Ovary (tissue), 9 donors: ENCODE measurements around the gene AKT3. TPM values are rescaled to one million over a fixed set of nuclear protein-coding genes. Genes with fewer than 3 reads are reported as not detected.

Experiments
- DNase-seq, 5 donors: peaks; one replicate each; pipeline ENCODE4 v3.0.0-alpha.2; 2019 to 2020
- H3K27ac ChIP-seq, 2 donors: fragments of 200-600 bp; one replicate each; pipeline versions ENCODE4 v1.5.1 to v1.8.0; 2019 to 2022
- H3K27me3 ChIP-seq: fragments of 200-600 bp; one replicate; pipeline ENCODE4 v1.8.0; 2022
- H3K36me3 ChIP-seq: fragments of 200-600 bp; sonication (generic); one replicate; pipeline ENCODE4 v1.5.1; 2019
- H3K4me1 ChIP-seq: one replicate; pipeline ENCODE4 v1.8.1; 2013; ENCODE audit warnings: mild to moderate bottlenecking, moderate library complexity; ENCODE audit not compliant: insufficient read depth
- H3K4me3 ChIP-seq: fragments of 200-600 bp; sonication (generic); one replicate; pipeline ENCODE4 v1.5.1; 2017
- H3K9me3 ChIP-seq, 2 donors: fragments of 200-600 bp in 1 of 2; sonication (generic) in 1 of 2; one replicate each; pipeline versions ENCODE4 v1.5.1 to v1.8.1; 2013 to 2019; ENCODE audit warnings: mild to moderate bottlenecking in 1 of 2, moderate library complexity in 1 of 2
- EP300 ChIP-seq: sonication (generic); formaldehyde crosslinking; IDR thresholded peaks from one replicate; pipeline ENCODE4 v1.6.1; 2017; ENCODE audit warnings: antibody characterized with exemption
- POLR2A ChIP-seq: fragments of 450-650 bp; IDR thresholded peaks from one replicate; pipeline ENCODE4 v1.6.1; 2017; ENCODE audit warnings: antibody characterized with exemption, mild to moderate bottlenecking, moderate library complexity
- WGBS, 3 donors: extraction: QIAGEN DNeasy Blood & Tissue Kit in 1 of 3; methylation state at CpG; one replicate each; pipeline versions ENCODE4 v1.1.5 to v1.1.7; 2013 to 2017; 5-methylcytosine and 5-hydroxymethylcytosine counted together
- intact Hi-C, 4 donors: fragments of 100-400 bp; cut with DNase I; formaldehyde crosslinking; loops; one replicate each; pipeline versions ENCODE4 v1.11.0 to v1.15.1; 2022 to 2023
- polyA plus RNA-seq, 2 donors: library from polyadenylated mRNA; stranded (reverse); fragments of 200-250 nt in 1 of 2; fragments of 350-450 nt in 1 of 2; fragmentation: Illumina TruSeq in 1 of 2; extraction: RNeasy Lipid Tissue Mini Kit (QIAGEN cat#74804) in 1 of 2; gene quantifications; one replicate each; pipeline ENCODE4 v1.2.3, GENCODE V29; 2013 to 2014
- total RNA-seq, 7 donors: library from RNA; depleted of rRNA in 2 of 7; stranded (reverse); fragments of >200 nt in 2 of 7; fragmentation: NEBNext Ultra II Directional in 3 of 7; extraction: Animal tissue kit (Norgen Biotek cat#: 25700) in 3 of 7; gene quantifications; one replicate each; pipeline versions ENCODE4 v1.1.0 to v1.2.4, GENCODE V29; 2016 to 2023
- TF ChIP-seq, protein P1 (sequence below), 3 donors: fragments of 450-650 bp in 2 of 3; fragments of 200-600 bp in 1 of 3; IDR thresholded peaks; one replicate each; pipeline versions ENCODE4 v1.5.1 to v1.8.0; 2016 to 2022; ENCODE audit warnings: antibody characterized with exemption in 3 of 3, mild to moderate bottlenecking in 1 of 3
- donor health status: DM: no; HTN: no; CAD: no; lungs with moderate emphysema.
- donor health status: DM: no; HTN: no; CAD: no.
- donor health status: Bipolar disorder and iron deficiency.
- donor health status: DM: yes; HTN: yes; CAD: no.
- donor health status: DM: no; HTN: no; CAD: no.
- donor health status: DM: yes; HTN: yes; CAD: no.

Gene AKT3
- total and polyA plus RNA-seq, 9 donors = 27.2 to 202 (median 111) TPM

DNA sequence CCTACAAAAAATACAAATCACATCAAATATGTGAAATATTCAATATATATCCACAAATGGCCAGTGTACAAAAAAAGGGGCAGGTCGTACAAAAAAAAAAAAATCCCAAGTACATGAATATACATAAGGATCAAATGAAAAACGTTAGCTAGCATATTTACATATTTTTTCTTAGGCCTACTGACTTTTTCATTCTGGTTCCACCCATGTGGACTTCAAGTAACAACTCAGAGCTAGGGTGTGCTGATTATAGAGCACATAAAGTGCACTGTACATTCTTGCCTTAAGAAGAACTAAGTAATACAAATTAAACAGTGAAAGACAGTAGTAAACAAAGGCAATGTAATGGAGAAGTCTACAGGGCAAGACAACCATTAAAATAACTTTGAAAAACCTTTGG is 297.0 kb downstream of the AKT3 start:
- 43 to 51% (median 46%) methylated on average over 2 of the region's 2 CpGs for WGBS, 3 donors
- intact Hi-C loops = no loop called here

DNA sequence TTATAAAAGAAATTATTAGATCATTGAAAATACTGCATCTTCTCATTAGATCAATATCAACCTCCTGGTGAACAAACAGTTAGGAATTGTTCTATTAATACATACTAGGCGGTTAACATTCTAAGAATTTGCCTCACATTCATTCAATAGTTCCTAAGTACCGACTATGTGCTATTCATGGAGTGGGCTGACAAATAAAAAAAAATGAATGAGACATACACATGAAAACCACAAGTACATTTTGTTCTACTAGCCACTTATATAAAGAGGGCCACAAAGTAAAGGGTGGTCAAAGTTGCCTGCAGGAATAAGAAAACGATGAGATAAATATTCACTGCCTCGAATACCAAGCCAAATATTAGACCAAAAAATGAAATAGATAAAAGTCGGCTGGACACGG is 299.8 kb downstream of the AKT3 start:
- TF ChIP-seq, protein P1, sequence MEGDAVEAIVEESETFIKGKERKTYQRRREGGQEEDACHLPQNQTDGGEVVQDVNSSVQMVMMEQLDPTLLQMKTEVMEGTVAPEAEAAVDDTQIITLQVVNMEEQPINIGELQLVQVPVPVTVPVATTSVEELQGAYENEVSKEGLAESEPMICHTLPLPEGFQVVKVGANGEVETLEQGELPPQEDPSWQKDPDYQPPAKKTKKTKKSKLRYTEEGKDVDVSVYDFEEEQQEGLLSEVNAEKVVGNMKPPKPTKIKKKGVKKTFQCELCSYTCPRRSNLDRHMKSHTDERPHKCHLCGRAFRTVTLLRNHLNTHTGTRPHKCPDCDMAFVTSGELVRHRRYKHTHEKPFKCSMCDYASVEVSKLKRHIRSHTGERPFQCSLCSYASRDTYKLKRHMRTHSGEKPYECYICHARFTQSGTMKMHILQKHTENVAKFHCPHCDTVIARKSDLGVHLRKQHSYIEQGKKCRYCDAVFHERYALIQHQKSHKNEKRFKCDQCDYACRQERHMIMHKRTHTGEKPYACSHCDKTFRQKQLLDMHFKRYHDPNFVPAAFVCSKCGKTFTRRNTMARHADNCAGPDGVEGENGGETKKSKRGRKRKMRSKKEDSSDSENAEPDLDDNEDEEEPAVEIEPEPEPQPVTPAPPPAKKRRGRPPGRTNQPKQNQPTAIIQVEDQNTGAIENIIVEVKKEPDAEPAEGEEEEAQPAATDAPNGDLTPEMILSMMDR (IDR thresholded peaks at IDR 0.05) = no peak
- TF ChIP-seq EP300 (no peak), POLR2A (no peak)
- no peak overlapping the region for H3K4me3 ChIP-seq
- intact Hi-C loops = no loop called here
- no peaks in the 10 kb centered on the region for H3K36me3 ChIP-seq
- no peaks in the 10 kb centered on the region for H3K9me3 ChIP-seq
- DNase-seq = no peak
- H3K27me3 ChIP-seq = no peaks in the 10 kb centered on the region
- no peak overlapping the region for H3K27ac ChIP-seq
- WGBS, 3 donors = 85 to 90% (median 87%) methylated on average over 6 of the region's 6 CpGs
- no peaks in the 10 kb centered on the region for H3K4me1 ChIP-seq

More for the DNA sequence above, 297.0 kb downstream of the AKT3 start:
- Histone ChIP-seq H3K4me1 (no peaks in the 10 kb centered on the region), H3K27me3 (no peaks in the 10 kb centered on the region), H3K36me3 (no peaks in the 10 kb centered on the region), H3K27ac (no peak overlapping the region), H3K9me3 (no peaks in the 10 kb centered on the region), H3K4me3 (no peak overlapping the region)
- TF ChIP-seq EP300 (no peak), POLR2A (no peak)
- TF ChIP-seq, protein P1 (IDR thresholded peaks at IDR 0.05) = no peak
- no peak for DNase-seq

DNA sequence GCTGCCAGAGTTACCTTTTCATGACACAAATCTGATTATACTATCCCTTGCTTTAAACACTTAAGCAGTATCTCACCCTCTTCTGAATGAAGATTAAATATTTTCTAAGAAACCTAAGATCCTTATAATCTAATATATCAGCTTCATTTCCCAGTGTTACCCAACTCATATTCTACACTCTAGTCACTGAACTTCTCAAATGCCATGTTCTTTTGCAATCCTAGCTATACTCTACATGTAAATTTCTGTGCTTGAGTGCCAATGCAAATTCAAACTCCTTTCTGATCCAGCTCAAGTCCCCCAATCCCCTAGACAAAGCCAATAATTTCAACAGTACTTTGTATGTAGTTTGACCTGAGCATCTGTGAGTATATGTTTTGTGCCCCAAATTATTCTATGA is 300.3 kb downstream of the AKT3 start:
- Histone ChIP-seq H3K9me3 (no peaks in the 10 kb centered on the region), H3K27ac (no peak overlapping the region), H3K4me1 (no peaks in the 10 kb centered on the region), H3K36me3 (no peaks in the 10 kb centered on the region), H3K27me3 (no peaks in the 10 kb centered on the region), H3K4me3 (no peak overlapping the region)
- TF ChIP-seq, protein P1 (IDR thresholded peaks at IDR 0.05) = no peak
- intact Hi-C loops = no loop called here
- no peak for DNase-seq

DNA sequence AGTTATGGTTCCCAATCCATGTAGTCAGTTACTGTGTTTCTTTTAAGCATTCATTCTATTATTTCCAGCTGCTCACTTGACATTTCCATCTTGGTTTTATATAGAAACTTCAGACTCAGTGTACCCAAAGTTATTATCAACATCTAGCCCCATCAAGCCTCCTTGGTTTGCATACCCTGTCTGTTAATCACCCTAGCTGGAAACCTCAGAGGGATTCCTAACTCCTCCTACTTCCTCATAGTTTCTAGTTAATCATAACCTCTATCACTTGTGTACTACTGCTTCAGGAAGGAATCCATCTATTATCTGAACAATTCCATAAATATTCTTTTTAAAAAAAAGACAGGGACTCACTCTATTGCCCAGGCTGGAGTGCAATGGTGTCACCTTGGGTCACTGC is 300.9 kb downstream of the AKT3 start:
- Histone ChIP-seq H3K9me3 (no peaks in the 10 kb centered on the region), H3K27ac (no peak overlapping the region), H3K4me1 (no peaks in the 10 kb centered on the region), H3K27me3 (no peaks in the 10 kb centered on the region), H3K4me3 (no peak overlapping the region), H3K36me3 (no peaks in the 10 kb centered on the region)
- intact Hi-C loops = no loop called here
- TF ChIP-seq POLR2A = no peak
- TF ChIP-seq, protein P1 (IDR thresholded peaks at IDR 0.05) = no peak
- no peak for TF ChIP-seq EP300
- DNase-seq = no peak

DNA sequence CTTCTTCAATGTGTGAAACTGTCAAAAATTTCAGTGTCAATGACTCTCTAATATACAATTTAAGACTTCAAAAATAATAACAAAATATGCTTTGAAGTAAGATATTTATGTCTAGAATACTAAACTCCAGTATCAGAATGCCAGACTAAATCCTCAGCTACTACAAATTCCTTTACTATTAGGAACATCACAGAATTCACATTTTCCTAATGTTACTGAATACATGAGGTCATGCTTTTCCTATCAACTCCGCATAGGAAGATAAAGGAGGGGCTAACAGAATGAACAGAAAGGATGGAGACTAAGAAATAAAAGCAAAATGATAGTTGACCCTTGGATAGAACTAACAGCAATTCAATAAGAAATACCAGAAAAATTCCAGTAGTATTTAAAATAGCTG is 301.5 kb downstream of the AKT3 start:
- no peak for TF ChIP-seq POLR2A
- TF ChIP-seq, protein P1 (IDR thresholded peaks at IDR 0.05) = no peak
- TF ChIP-seq EP300 = no peak
- H3K36me3 ChIP-seq = no peaks in the 10 kb centered on the region
- H3K27ac ChIP-seq = no peak overlapping the region
- no peak overlapping the region for H3K4me3 ChIP-seq
- intact Hi-C loops = no loop called here
- H3K4me1 ChIP-seq = no peaks in the 10 kb centered on the region
- DNase-seq = no peak
- 83 to 86% (median 84%) methylated on average over 1 of the region's 1 CpG for WGBS, 3 donors
- no peaks in the 10 kb centered on the region for H3K9me3 ChIP-seq
- no peaks in the 10 kb centered on the region for H3K27me3 ChIP-seq
